SK-N-SH treated with all-trans-retinoic acid at 6 μM for 48 hours (cell line): ENCODE measurements around the gene ELAPOR1.

Experiments used
- BACH2 ChIP-seq: fragments of 250-450 bp; sonication (Bioruptor Pico); IDR thresholded peaks from 2 replicates; pipeline ENCODE4 v1.9.0; 2021; ENCODE audit warnings: mild to moderate bottlenecking, borderline replicate concordance
- RARB ChIP-seq: fragments of 250-450 bp; sonication (Bioruptor Pico); IDR thresholded peaks from 2 replicates; pipeline ENCODE4 v1.8.0; 2021; ENCODE audit warnings: mild to moderate bottlenecking, moderate library complexity
- TCF4 ChIP-seq: fragments of 250-450 bp; sonication (Bioruptor Pico); IDR thresholded peaks from 2 replicates; pipeline ENCODE4 v1.8.0; 2021; ENCODE audit warnings: mild to moderate bottlenecking, moderate library complexity, borderline replicate concordance
- ZFP3 ChIP-seq: fragments of 250-450 bp; sonication (Bioruptor Pico); IDR thresholded peaks from 2 replicates; pipeline ENCODE4 v1.5.0; 2020; ENCODE audit warnings: mild to moderate bottlenecking, moderate library complexity

DNA sequence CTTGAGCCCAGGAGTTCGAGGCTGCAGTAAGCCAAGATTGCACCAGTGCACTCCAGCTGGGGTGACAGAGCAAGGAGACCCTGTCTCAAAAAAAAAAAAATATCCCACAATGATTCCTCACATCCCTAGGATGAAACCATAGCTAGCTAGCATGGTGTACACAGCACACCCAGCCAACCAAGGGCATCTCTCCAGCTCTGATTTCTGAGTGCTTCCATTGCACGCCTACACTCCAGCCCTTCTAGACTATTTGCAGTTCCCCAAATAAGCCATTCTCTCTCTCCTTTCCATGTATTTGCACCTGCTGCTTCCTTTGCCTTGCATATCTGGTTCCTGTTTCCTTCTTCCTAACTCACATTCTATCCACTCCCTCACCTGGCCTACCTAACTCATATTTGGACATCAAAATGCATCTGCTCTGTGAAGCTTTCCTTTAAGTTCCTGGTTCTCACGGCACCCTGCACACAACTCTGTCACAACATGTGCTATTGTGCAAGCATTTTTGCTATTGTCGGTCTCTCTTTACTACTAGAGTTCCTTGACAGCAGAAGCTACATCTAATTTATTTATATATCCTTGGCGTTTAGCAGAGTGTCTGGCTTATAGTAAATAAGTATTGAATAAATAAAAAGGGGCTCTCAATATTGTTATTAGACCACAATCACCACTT lies 2.4 kb upstream of the ELAPOR1 start:
- TF ChIP-seq ZFP3 (CRISPR knock-in tag), result no peak
- no peak for TF ChIP-seq BACH2 (CRISPR knock-in tag)
- no peak for TF ChIP-seq TCF4 (CRISPR knock-in tag)
- TF ChIP-seq RARB (CRISPR knock-in tag), result no peak
